H1 (cell line): Measurements from ENCODE around the gene PRRT1. TPM values are rescaled to one million over a fixed set of nuclear protein-coding genes. Genes with fewer than 3 reads are reported as not detected.

Experiments
- CTCF ChIA-PET: fragments of 300-600 bp; sonication (Branson Sonifier 250); formaldehyde crosslinking; loops from one replicate; lab custom pipeline; 2021; ENCODE audit not compliant: partially characterized antibody; lab: Charles Lee
- POLR2A ChIA-PET: fragments of 300-600 bp; sonication (Branson Sonifier 250); formaldehyde crosslinking; loops from one replicate; lab custom pipeline; 2021; ENCODE audit warnings: inconsistent platforms; ENCODE audit not compliant: partially characterized antibody; lab: Charles Lee
- DNase-seq, 2 experiments: peaks; one replicate each; pipeline versions ENCODE4 v3.0.0 to v3.0.0-alpha.2; 2010 to 2022; ENCODE audit warnings: low spot score in 2 of 2, low read depth in 1 of 2, mixed read lengths in 1 of 2
- FAIRE-seq: peaks from 2 replicates; lab custom pipeline; 2011; peaks lifted over from hg19 to GRCh38; lab: Jason Lieb, UNC
- H2AFZ ChIP-seq: 2 replicates; pipeline ENCODE4 v1.8.1; 2012; ENCODE audit warnings: low read length, inconsistent platforms
- H2AK5ac ChIP-seq: 2 replicates; pipeline ENCODE4 v1.6.1; 2013; ENCODE audit warnings: low read depth, low read length
- H2BK120ac ChIP-seq: replicated peaks from 2 replicates; pipeline ENCODE3; 2013; ENCODE audit warnings: low read depth, low read length, inconsistent platforms
- H2BK12ac ChIP-seq: 2 replicates; pipeline ENCODE4 v1.6.1; 2013; ENCODE audit warnings: low read depth, low read length
- H2BK15ac ChIP-seq: 2 replicates; pipeline ENCODE4 v1.6.1; 2013; ENCODE audit warnings: low read length
- H2BK20ac ChIP-seq: 2 replicates; pipeline ENCODE4 v1.6.1; 2013; ENCODE audit warnings: low read length
- H2BK5ac ChIP-seq: 2 replicates; pipeline ENCODE4 v1.6.1; 2013; ENCODE audit warnings: low read depth, low read length
- H3K14ac ChIP-seq: 2 replicates; pipeline ENCODE4 v1.6.1; 2013; ENCODE audit warnings: inconsistent platforms; ENCODE audit not compliant: insufficient read length
- H3K18ac ChIP-seq: 2 replicates; pipeline ENCODE4 v1.6.1; 2013; ENCODE audit warnings: low read length; ENCODE audit errors: extremely low read depth
- H3K23ac ChIP-seq: 2 replicates; pipeline ENCODE4 v1.6.1; 2013; ENCODE audit warnings: inconsistent platforms; ENCODE audit not compliant: insufficient read length
- H3K23me2 ChIP-seq: 2 replicates; pipeline ENCODE4 v1.6.1; 2013; ENCODE audit warnings: low read depth, low read length
- H3K27ac ChIP-seq: 2 replicates; pipeline ENCODE4 v1.6.1; 2011; ENCODE audit warnings: low read depth, low read length, inconsistent platforms
- H3K27me3 ChIP-seq, 4 experiments: replicated peaks in 1 of 4; 1 replicate in 1 of 4; 2 replicates in 3 of 4; pipeline versions ENCODE4 v1.6.1 to v1.8.1; 2011 to 2013; ENCODE audit warnings: low read length in 3 of 4, mild to moderate bottlenecking in 3 of 4, inconsistent platforms in 2 of 4, mixed read lengths in 2 of 4, moderate library complexity in 1 of 4; ENCODE audit not compliant: control insufficient read depth in 3 of 4, insufficient read depth in 3 of 4; ENCODE audit errors: extremely low read depth in 1 of 4
- H3K36me3 ChIP-seq, 4 experiments: 2 replicates each; pipeline versions ENCODE4 v1.6.1 to v1.8.1; 2011 to 2013; ENCODE audit warnings: mild to moderate bottlenecking in 4 of 4, low read length in 3 of 4, moderate library complexity in 2 of 4, control low read depth in 1 of 4, inconsistent platforms in 1 of 4; ENCODE audit not compliant: insufficient read depth in 4 of 4, control insufficient read depth in 2 of 4
- H3K4ac ChIP-seq: replicated peaks from 2 replicates; pipeline ENCODE3; 2013; ENCODE audit warnings: low read length, low read depth, mixed read lengths, inconsistent platforms; ENCODE audit not compliant: insufficient read length
- H3K4me1 ChIP-seq, 4 experiments: replicated peaks in 1 of 4; 1 replicate in 1 of 4; 2 replicates in 3 of 4; pipeline versions ENCODE4 v1.6.1 to v1.8.1; 2011 to 2013; ENCODE audit warnings: low read length in 3 of 4, inconsistent platforms in 2 of 4, mixed read lengths in 1 of 4; ENCODE audit not compliant: insufficient read depth in 4 of 4, control insufficient read depth in 3 of 4
- H3K4me2 ChIP-seq, 2 experiments: 2 replicates each; pipeline versions ENCODE4 v1.6.1 to v1.8.1; 2011 to 2013; ENCODE audit warnings: low read depth in 2 of 2, low read length in 2 of 2, control low read depth in 1 of 2, inconsistent platforms in 1 of 2, mild to moderate bottlenecking in 1 of 2; ENCODE audit not compliant: insufficient read depth in 1 of 2
- H3K4me3 ChIP-seq, 4 experiments: fragments of 200-600, 300-600 bp in 1 of 4; sonication (generic), shearing (Covaris generic), sonication (Bioruptor Twin) in 1 of 4; 2 replicates each; pipeline versions ENCODE4 v1.5.1 to v1.8.1; 2011 to 2016; ENCODE audit warnings: low read length in 4 of 4, low read depth in 3 of 4, control low read depth in 2 of 4, inconsistent platforms in 2 of 4, mild to moderate bottlenecking in 2 of 4, mixed read lengths in 1 of 4, moderate library complexity in 1 of 4; ENCODE audit not compliant: insufficient read depth in 2 of 4; ENCODE audit errors: extremely low read depth in 1 of 4
- H3K56ac ChIP-seq: replicated peaks from 2 replicates; pipeline ENCODE3; 2013; ENCODE audit warnings: low read depth, mild to moderate bottlenecking, mixed read lengths, low read length, inconsistent platforms; ENCODE audit not compliant: insufficient read length
- H3K79me1 ChIP-seq: 2 replicates; pipeline ENCODE4 v1.6.1; 2013; ENCODE audit warnings: low read depth, low read length, control low read depth
- H3K79me2 ChIP-seq, 2 experiments: 2 replicates each; pipeline versions ENCODE4 v1.6.1 to v1.8.1; 2012 to 2013; ENCODE audit warnings: low read length in 2 of 2, mild to moderate bottlenecking in 2 of 2, inconsistent platforms in 1 of 2; ENCODE audit not compliant: insufficient read depth in 2 of 2, control insufficient read depth in 1 of 2
- H3K9ac ChIP-seq, 4 experiments: replicated peaks in 1 of 4; 1 replicate in 1 of 4; 2 replicates in 3 of 4; pipeline versions ENCODE4 v1.6.1 to v1.8.1; 2011 to 2013; ENCODE audit warnings: low read depth in 3 of 4, low read length in 3 of 4, control low read depth in 2 of 4, mild to moderate bottlenecking in 2 of 4, moderate library complexity in 2 of 4, inconsistent platforms in 1 of 4; ENCODE audit errors: extremely low read depth in 1 of 4
- H3K9me3 ChIP-seq, 2 experiments: 2 replicates each; pipeline versions ENCODE4 v1.6.1 to v1.8.1; 2012 to 2013; ENCODE audit warnings: mild to moderate bottlenecking in 2 of 2, moderate library complexity in 2 of 2, control low read depth in 1 of 2, inconsistent platforms in 1 of 2, low read depth in 1 of 2, low read length in 1 of 2, mixed read lengths in 1 of 2; ENCODE audit not compliant: insufficient read depth in 2 of 2
- H4K20me1 ChIP-seq, 2 experiments: replicated peaks in 1 of 2; 2 replicates each; pipeline versions ENCODE3 to v1.8.1; 2011 to 2013; ENCODE audit warnings: inconsistent platforms in 2 of 2, low read length in 2 of 2, mild to moderate bottlenecking in 1 of 2; ENCODE audit not compliant: insufficient read depth in 2 of 2, control insufficient read depth in 1 of 2
- H4K5ac ChIP-seq: 2 replicates; pipeline ENCODE4 v1.6.1; 2013; ENCODE audit warnings: low read length, low read depth, mixed read lengths, inconsistent platforms; ENCODE audit not compliant: insufficient read length
- H4K8ac ChIP-seq: 2 replicates; pipeline ENCODE4 v1.8.0; 2013; ENCODE audit warnings: mild to moderate bottlenecking, moderate library complexity, low read length, inconsistent platforms; ENCODE audit not compliant: insufficient read depth; ENCODE audit errors: extremely low read depth
- H4K91ac ChIP-seq: replicated peaks from 2 replicates; pipeline ENCODE3; 2013; ENCODE audit warnings: low read length, mixed read lengths, inconsistent platforms; ENCODE audit not compliant: insufficient read length
- RBBP5 ChIP-seq: IDR thresholded peaks from 2 replicates; pipeline ENCODE4 v1.7.1; 2012; ENCODE audit warnings: low read depth, mild to moderate bottlenecking, inconsistent platforms, low read length, moderate library complexity, borderline replicate concordance
- WGBS, 2 experiments: shearing (Covaris generic) in 1 of 2; methylation state at CpG; one replicate each; pipeline versions ENCODE4 v1.1.6 to v1.1.7; 2013 to 2015; ENCODE audit warnings: low lambda C conversion rate in 2 of 2, mixed read lengths in 2 of 2, inconsistent platforms in 1 of 2, low coverage in 1 of 2, missing lambda C conversion rate in 1 of 2; ENCODE audit not compliant: insufficient replicate concordance in 2 of 2, insufficient coverage in 1 of 2, insufficient read length in 1 of 2; ENCODE audit errors: extremely low coverage in 1 of 2, missing lambda C conversion rate in 1 of 2; 5-methylcytosine and 5-hydroxymethylcytosine counted together
- polyA plus RNA-seq, 7 experiments: library from polyadenylated mRNA; depleted of rRNA in 3 of 7; stranded (reverse) in 5 of 7; unstranded in 2 of 7; fragments of >200 nt in 5 of 7; fragments of 200-250 nt in 2 of 7; gene quantifications; 1 replicate in 5 of 7; 2 replicates in 1 of 7; 4 replicates in 1 of 7; pipeline versions ENCODE4 v1.2.1 to v1.2.3, GENCODE V29; 2011 to 2013; ENCODE audit warnings: missing spikeins in 2 of 7, mixed read lengths in 2 of 7
- total RNA-seq: library from RNA; stranded (reverse); fragmentation: NEBNext Ultra II Directional; extraction: Animal tissue kit (Norgen Biotek cat#: 25700); gene quantifications from 2 replicates; pipeline ENCODE4 v1.2.1, GENCODE V29; 2021

The PRRT1 gene
- total and polyA plus RNA-seq, 2 of the 8 experiments (the other 6 are each of a cell fraction or from before 2014, with no cell fraction given) = 0.71 to 2.8 TPM

- Histone ChIP-seq H3K4ac (no peak overlapping the region), H4K5ac (no peak overlapping the region), H2BK20ac (no peak overlapping the region), H2BK5ac (no peak overlapping the region), H3K79me2 (peaks cover 0 to 13% of the 10 kb centered on the region in 2 experiments; a peak in 2 of 4 replicates), H2AFZ (no peak overlapping the region), H3K9ac (peak overlapping the region in 3 of 4 experiments; percentile 20 to 80 (median 44); a peak in 3 of 7 replicates), H3K23ac (no peak overlapping the region), H3K27ac (no peak overlapping the region; the same call in 1 of the 2 replicates), H3K4me3 (peak overlapping the region; percentile 30 to 87 (median 64)), H3K4me1 (peaks cover 3 to 31% (median 16%) of the 10 kb centered on the region in 4 experiments), H3K36me3 (peaks cover 2 to 18% (median 14%) of the 10 kb centered on the region in 4 experiments; a peak in 7 of 8 replicates), H2BK12ac (no peak overlapping the region), H3K14ac (no peak overlapping the region), H3K23me2 (peaks cover 5% of the 10 kb centered on the region), H3K79me1 (peaks cover 2% of the 10 kb centered on the region; the same call in 1 of the 2 replicates), H3K9me3 (no peaks in the 10 kb centered on the region), H3K4me2 (peak overlapping the region; percentile 81 to 90), H4K20me1 (peaks cover 0 to 3% of the 10 kb centered on the region in 2 experiments), H3K27me3 (no peaks in the 10 kb centered on the region), H4K8ac (no peak overlapping the region; the same call in 1 of the 2 replicates), H2BK15ac (no peak overlapping the region), H3K18ac (no peak overlapping the region), H4K91ac (no peak overlapping the region), H2BK120ac (no peak overlapping the region), H2AK5ac (no peak overlapping the region), H3K56ac (no peak overlapping the region)
- CTCF ChIA-PET = interaction anchor here (0.6 to 2.5 kb wide), 9 partner anchors 8 to 98 kb away, joined by 3 to 12 read pairs (median 5); partner anchors contain the start of genes AGPAT1 and RNF5
- FAIRE-seq = no peak
- POLR2A ChIA-PET = interaction anchor here (0.6 to 13.3 kb wide), 8 partner anchors 10 to 54 kb away, joined by 3 to 194 read pairs (median 4); partner anchors contain the start of genes AGPAT1, PRRT1 and RNF5
- DNase-seq = no peak
- WGBS, 2 experiments = no CpG with 5 or more reads among the region's 23 CpGs
- no peak for TF ChIP-seq RBBP5
Measured at GRCh38 chr6:32189742-32190053, 38.0 kb upstream of the PRRT1 start.
